WTC11 (cell line): ENCODE data around the gene CCDC92. TPM values are rescaled to one million over a fixed set of nuclear protein-coding genes. Genes with fewer than 3 reads are reported as not detected.

Experiments used
- ATAC-seq: fragments of 200-7000 bp; cut with Tn5 transposase; 2 replicates; pipeline ENCODE4 v1.10.0; 2021; ENCODE audit warnings: mild to moderate bottlenecking, moderate library complexity
- CTCF ChIA-PET: fragments of 300-600 bp; sonication (Branson Sonifier 250); formaldehyde crosslinking; loops from one replicate; lab custom pipeline; 2021; ENCODE audit warnings: antibody characterized with exemption; lab: Charles Lee
- POLR2A ChIA-PET: fragments of 350-600 bp; sonication (Branson Sonifier 250); formaldehyde crosslinking; loops from one replicate; lab custom pipeline; 2021; ENCODE audit warnings: antibody characterized with exemption; lab: Charles Lee
- DNase-seq: peaks from one replicate; pipeline ENCODE4 v3.0.0; 2021; ENCODE audit warnings: low spot score
- H3K27ac Mint-ChIP-seq: 2 replicates; pipeline ENCODE4 v1.8.0; 2021; ENCODE audit warnings: mixed read lengths
- H3K27me3 Mint-ChIP-seq: 2 replicates; pipeline ENCODE4 v1.8.0; 2021; ENCODE audit warnings: low read depth, mild to moderate bottlenecking, moderate library complexity, mixed read lengths
- H3K36me3 Mint-ChIP-seq: 2 replicates; pipeline ENCODE4 v1.8.0; 2021; ENCODE audit warnings: mixed read lengths
- H3K4me1 Mint-ChIP-seq: 2 replicates; pipeline ENCODE4 v1.8.0; 2022; ENCODE audit warnings: mixed read lengths
- H3K4me3 Mint-ChIP-seq: 2 replicates; pipeline ENCODE4 v1.8.0; 2021; ENCODE audit warnings: mild to moderate bottlenecking, moderate library complexity, mixed read lengths
- H3K9me3 Mint-ChIP-seq: 2 replicates; pipeline ENCODE4 v1.8.0; 2021; ENCODE audit warnings: mixed read lengths
- CBFB ChIP-seq: sonication (generic); formaldehyde crosslinking; IDR thresholded peaks from 2 replicates; pipeline ENCODE4 v1.8.1; 2022; ENCODE audit warnings: mild to moderate bottlenecking, low read depth, missing genetic modification reagents
- CDX4 ChIP-seq: fragments of 250-450 bp; sonication (Bioruptor Pico); IDR thresholded peaks from 2 replicates; pipeline ENCODE4 v1.9.0; 2021; ENCODE audit warnings: moderate library complexity, mild to moderate bottlenecking, inconsistent platforms, borderline replicate concordance
- CREB1 ChIP-seq: sonication (generic); formaldehyde crosslinking; IDR thresholded peaks from 2 replicates; pipeline ENCODE4 v1.8.0; 2023; ENCODE audit warnings: mild to moderate bottlenecking, missing genetic modification reagents
- ELF4 ChIP-seq: sonication (generic); formaldehyde crosslinking; IDR thresholded peaks from 2 replicates; pipeline ENCODE4 v1.8.1; 2022; ENCODE audit warnings: low read depth, mild to moderate bottlenecking, moderate library complexity, missing genetic modification reagents
- EMX1 ChIP-seq: fragments of 250-450 bp; sonication (Bioruptor Pico); IDR thresholded peaks from 2 replicates; pipeline ENCODE4 v1.8.0; 2021; ENCODE audit warnings: mild to moderate bottlenecking
- FOXJ3 ChIP-seq: sonication (generic); formaldehyde crosslinking; IDR thresholded peaks from 2 replicates; pipeline ENCODE4 v1.9.0; 2021; ENCODE audit warnings: missing genetic modification reagents, mild to moderate bottlenecking, borderline replicate concordance
- FOXK1 ChIP-seq: sonication (generic); formaldehyde crosslinking; IDR thresholded peaks from 2 replicates; pipeline ENCODE4 v1.8.0; 2022; ENCODE audit warnings: mild to moderate bottlenecking, moderate library complexity, missing genetic modification reagents
- FOXP1 ChIP-seq: sonication (generic); formaldehyde crosslinking; IDR thresholded peaks from 2 replicates; pipeline ENCODE4 v1.8.0; 2022; ENCODE audit warnings: missing genetic modification reagents, mild to moderate bottlenecking, moderate library complexity, borderline replicate concordance
- HMGA2 ChIP-seq: fragments of 250-450 bp; sonication (Bioruptor Pico); IDR thresholded peaks from 2 replicates; pipeline ENCODE4 v1.4.0; 2021; ENCODE audit warnings: mild to moderate bottlenecking, moderate library complexity
- IRF2 ChIP-seq: sonication (generic); formaldehyde crosslinking; IDR thresholded peaks from 2 replicates; pipeline ENCODE4 v1.8.0; 2022; ENCODE audit warnings: low read depth, missing genetic modification reagents, borderline replicate concordance
- JUN ChIP-seq: sonication (generic); formaldehyde crosslinking; IDR thresholded peaks from 2 replicates; pipeline ENCODE4 v1.8.0; 2023; ENCODE audit warnings: mild to moderate bottlenecking, missing genetic modification reagents
- KAT7 ChIP-seq: sonication (generic); formaldehyde crosslinking; IDR thresholded peaks from 2 replicates; pipeline ENCODE4 v1.8.1; 2023; ENCODE audit warnings: missing genetic modification reagents, mild to moderate bottlenecking, borderline replicate concordance
- MXD4 ChIP-seq: fragments of 250-450 bp; sonication (Bioruptor Pico); IDR thresholded peaks from 2 replicates; pipeline ENCODE4 v1.8.0; 2021; ENCODE audit warnings: mild to moderate bottlenecking, moderate library complexity, borderline replicate concordance
- NR2C2 ChIP-seq: sonication (generic); formaldehyde crosslinking; IDR thresholded peaks from 2 replicates; pipeline ENCODE4 v1.8.0; 2022; ENCODE audit warnings: mild to moderate bottlenecking, missing genetic modification reagents
- TEAD1 ChIP-seq: sonication (generic); formaldehyde crosslinking; IDR thresholded peaks from 2 replicates; pipeline ENCODE4 v1.8.0; 2022; ENCODE audit warnings: mild to moderate bottlenecking, missing genetic modification reagents
- TEAD4 ChIP-seq: sonication (generic); formaldehyde crosslinking; IDR thresholded peaks from 2 replicates; pipeline ENCODE4 v1.8.0; 2022; ENCODE audit warnings: mild to moderate bottlenecking, missing genetic modification reagents
- TP53 ChIP-seq: sonication (generic); formaldehyde crosslinking; IDR thresholded peaks from 2 replicates; pipeline ENCODE4 v1.8.1; 2023; ENCODE audit warnings: mild to moderate bottlenecking, missing genetic modification reagents
- ZNF121 ChIP-seq: sonication (generic); formaldehyde crosslinking; IDR thresholded peaks from 2 replicates; pipeline ENCODE4 v1.8.0; 2023; ENCODE audit warnings: missing genetic modification reagents
- ZNF138 ChIP-seq: sonication (generic); formaldehyde crosslinking; conservative IDR thresholded peaks from 2 replicates; pipeline ENCODE4 v1.8.1; 2022; ENCODE audit warnings: mild to moderate bottlenecking, moderate library complexity, missing genetic modification reagents
- ZNF219 ChIP-seq: sonication (generic); formaldehyde crosslinking; IDR thresholded peaks from 2 replicates; pipeline ENCODE4 v1.8.0; 2023; ENCODE audit warnings: missing genetic modification reagents, mild to moderate bottlenecking, borderline replicate concordance
- ZNF263 ChIP-seq: sonication (generic); formaldehyde crosslinking; IDR thresholded peaks from 2 replicates; pipeline ENCODE4 v1.8.1; 2022; ENCODE audit warnings: low read depth, mild to moderate bottlenecking, moderate library complexity, missing genetic modification reagents
- ZNF416 ChIP-seq: fragments of 250-450 bp; sonication (Bioruptor Pico); IDR thresholded peaks from 2 replicates; pipeline ENCODE4 v1.9.0; 2021; ENCODE audit warnings: mild to moderate bottlenecking, inconsistent platforms
- ZSCAN18 ChIP-seq: fragments of 250-450 bp; sonication (Bioruptor Pico); IDR thresholded peaks from 2 replicates; pipeline ENCODE4 v2.1.2; 2022; ENCODE audit warnings: mild to moderate bottlenecking, moderate library complexity
- total RNA-seq: library from RNA; stranded (reverse); gene quantifications from 3 replicates; pipeline ENCODE4 v1.2.3, GENCODE V29; 2021
- TF ChIP-seq, protein P1 (sequence below): sonication (generic); formaldehyde crosslinking; conservative IDR thresholded peaks from 2 replicates; pipeline ENCODE4 v1.8.1; 2022; ENCODE audit warnings: mild to moderate bottlenecking, missing genetic modification reagents
- TF ChIP-seq, protein P2 (sequence below): fragments of 250-450 bp; sonication (Bioruptor Pico); conservative IDR thresholded peaks from 2 replicates; pipeline ENCODE4 v1.9.0; 2021; ENCODE audit warnings: mild to moderate bottlenecking
- TF ChIP-seq, protein P3 (sequence below): fragments of 250-450 bp; sonication (Bioruptor Pico); IDR thresholded peaks from 2 replicates; pipeline ENCODE4 v1.9.0; 2021; ENCODE audit warnings: mild to moderate bottlenecking
- TF ChIP-seq, protein P4 (sequence below): sonication (generic); formaldehyde crosslinking; IDR thresholded peaks from 2 replicates; pipeline ENCODE4 v1.8.1; 2022; ENCODE audit warnings: mild to moderate bottlenecking, moderate library complexity, missing genetic modification reagents

CCDC92 gene
- total RNA-seq, 1 experiment from 2014 or later = 2.7 TPM

DNA sequence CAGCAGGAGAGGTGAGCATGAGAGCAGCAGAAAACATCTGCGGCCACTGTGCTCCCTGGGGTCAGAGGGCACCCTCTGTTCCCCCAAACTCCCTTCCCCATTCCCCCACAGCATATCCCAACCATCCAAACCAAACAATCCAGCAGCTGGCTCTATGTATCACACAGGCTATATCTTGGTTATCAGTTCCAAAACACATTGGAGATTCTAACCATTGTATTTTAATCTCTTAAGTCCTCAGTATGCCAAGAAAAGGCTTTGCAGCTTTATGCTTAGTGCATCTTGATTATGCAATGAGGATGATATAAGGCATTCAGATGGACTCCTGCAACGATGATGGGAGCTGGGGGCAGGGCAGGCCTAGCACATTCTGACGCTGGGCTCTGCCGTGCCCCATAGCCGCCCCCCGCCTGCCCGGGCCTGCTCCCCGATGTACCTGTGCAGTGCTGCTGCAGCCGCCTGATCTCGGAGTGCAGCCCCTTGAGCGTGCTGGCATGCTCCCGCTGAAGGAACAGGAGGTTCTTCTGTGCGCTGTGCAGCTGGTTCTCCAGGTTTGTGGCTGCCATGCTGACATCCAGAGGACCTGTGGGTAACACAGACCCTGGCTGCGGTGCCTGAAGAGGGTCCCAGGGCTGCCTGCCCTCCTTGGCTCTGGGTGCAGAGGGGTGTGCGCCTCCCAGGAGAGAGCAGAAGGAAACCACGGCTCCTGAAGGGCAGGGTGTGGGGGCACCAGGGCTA lies 29.6 kb downstream of the CCDC92 start:
- H3K9me3 Mint-ChIP-seq = peaks cover 6% of the 10 kb centered on the region; the same call in 1 of the 2 replicates
- H3K4me3 Mint-ChIP-seq = no peak overlapping the region
- peaks cover 3% of the 10 kb centered on the region; the same call in 1 of the 2 replicates for H3K36me3 Mint-ChIP-seq
- POLR2A ChIA-PET = no interaction called here
- TF ChIP-seq TEAD1 (CRISPR knock-in tag) (no peak), CBFB (CRISPR knock-in tag) (no peak), CREB1 (no peak), FOXK1 (CRISPR knock-in tag) (no peak), CDX4 (CRISPR knock-in tag) (no peak), TEAD4 (CRISPR knock-in tag) (no peak), ZSCAN18 (CRISPR knock-in tag) (no peak), ELF4 (CRISPR knock-in tag) (no peak), KAT7 (CRISPR knock-in tag) (no peak), TP53 (no peak), FOXJ3 (CRISPR knock-in tag) (no peak), MXD4 (CRISPR knock-in tag) (no peak), ZNF416 (CRISPR knock-in tag) (no peak)
- TF ChIP-seq, protein P1, sequence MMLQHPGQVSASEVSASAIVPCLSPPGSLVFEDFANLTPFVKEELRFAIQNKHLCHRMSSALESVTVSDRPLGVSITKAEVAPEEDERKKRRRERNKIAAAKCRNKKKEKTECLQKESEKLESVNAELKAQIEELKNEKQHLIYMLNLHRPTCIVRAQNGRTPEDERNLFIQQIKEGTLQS (CRISPR knock-in tag) = no peak
- TF ChIP-seq, protein P2, sequence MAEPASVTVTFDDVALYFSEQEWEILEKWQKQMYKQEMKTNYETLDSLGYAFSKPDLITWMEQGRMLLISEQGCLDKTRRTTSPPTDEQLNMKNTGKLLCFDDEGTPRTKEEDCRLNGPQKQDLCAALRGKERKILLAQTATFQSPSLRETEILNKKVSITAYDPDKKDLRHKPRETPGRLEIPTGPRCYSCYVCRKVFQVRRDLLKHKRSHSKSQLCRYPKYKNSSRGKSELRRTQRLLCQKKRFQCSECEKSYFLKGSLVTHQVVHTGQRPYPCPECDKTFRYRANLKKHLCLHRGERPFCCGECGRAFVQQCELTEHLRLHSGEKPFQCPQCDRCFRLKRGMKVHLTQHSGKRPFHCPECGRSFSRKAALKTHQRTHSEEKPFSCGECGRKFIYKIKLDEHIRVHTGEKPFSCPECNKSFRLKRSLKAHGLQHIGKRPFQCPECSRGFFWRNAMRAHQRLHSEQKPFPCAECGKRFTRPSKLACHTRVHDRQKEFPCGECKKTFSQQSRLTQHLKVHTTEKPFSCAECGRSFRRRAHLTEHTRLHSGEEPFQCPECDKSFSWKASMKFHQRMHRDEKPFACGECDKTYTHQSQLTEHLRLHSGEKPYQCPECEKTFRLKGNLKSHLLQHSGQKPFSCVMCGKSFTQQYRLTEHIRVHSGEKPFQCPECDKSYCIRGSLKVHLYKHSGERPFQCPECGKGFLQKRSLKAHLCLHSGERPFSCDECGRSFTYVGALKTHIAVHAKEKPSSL (CRISPR knock-in tag) = no peak
- TF ChIP-seq, protein P3, sequence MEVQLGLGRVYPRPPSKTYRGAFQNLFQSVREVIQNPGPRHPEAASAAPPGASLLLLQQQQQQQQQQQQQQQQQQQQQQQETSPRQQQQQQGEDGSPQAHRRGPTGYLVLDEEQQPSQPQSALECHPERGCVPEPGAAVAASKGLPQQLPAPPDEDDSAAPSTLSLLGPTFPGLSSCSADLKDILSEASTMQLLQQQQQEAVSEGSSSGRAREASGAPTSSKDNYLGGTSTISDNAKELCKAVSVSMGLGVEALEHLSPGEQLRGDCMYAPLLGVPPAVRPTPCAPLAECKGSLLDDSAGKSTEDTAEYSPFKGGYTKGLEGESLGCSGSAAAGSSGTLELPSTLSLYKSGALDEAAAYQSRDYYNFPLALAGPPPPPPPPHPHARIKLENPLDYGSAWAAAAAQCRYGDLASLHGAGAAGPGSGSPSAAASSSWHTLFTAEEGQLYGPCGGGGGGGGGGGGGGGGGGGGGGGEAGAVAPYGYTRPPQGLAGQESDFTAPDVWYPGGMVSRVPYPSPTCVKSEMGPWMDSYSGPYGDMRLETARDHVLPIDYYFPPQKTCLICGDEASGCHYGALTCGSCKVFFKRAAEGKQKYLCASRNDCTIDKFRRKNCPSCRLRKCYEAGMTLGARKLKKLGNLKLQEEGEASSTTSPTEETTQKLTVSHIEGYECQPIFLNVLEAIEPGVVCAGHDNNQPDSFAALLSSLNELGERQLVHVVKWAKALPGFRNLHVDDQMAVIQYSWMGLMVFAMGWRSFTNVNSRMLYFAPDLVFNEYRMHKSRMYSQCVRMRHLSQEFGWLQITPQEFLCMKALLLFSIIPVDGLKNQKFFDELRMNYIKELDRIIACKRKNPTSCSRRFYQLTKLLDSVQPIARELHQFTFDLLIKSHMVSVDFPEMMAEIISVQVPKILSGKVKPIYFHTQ (CRISPR knock-in tag) = no peak
- TF ChIP-seq, all 79 proteins: peak for 0
- Mint-ChIP-seq H3K27ac (no peak overlapping the region), H3K4me1 (no peaks in the 10 kb centered on the region), H3K27me3 (peaks cover 12% of the 10 kb centered on the region)
- DNase-seq (no peak), ATAC-seq (no peak)
- CTCF ChIA-PET = interaction anchor here (1.2 kb wide), 1 partner anchor 101 kb away, joined by 3 read pairs; no protein-coding TSS in a partner anchor

DNA sequence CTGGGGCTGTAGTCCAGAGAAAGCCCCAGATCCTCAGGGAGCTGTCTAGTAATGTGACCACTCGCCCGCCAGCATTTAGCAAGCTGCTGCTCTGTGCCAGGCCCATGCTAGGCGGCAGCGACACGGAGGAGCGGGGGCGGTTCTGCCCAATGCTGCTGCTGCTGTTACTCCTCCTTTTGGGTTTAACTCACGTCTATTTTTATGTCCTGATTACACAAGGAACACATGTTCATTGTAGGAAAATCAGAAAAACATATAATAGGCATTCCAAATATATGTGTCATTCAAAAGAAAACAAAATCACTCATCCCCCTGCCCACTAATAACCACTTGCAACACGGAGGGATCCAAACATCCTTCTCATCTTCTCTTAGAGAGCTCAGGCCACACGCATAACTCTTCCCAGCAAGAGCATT lies 30.4 kb downstream of the CCDC92 start:
- POLR2A ChIA-PET = no interaction called here
- CTCF ChIA-PET = interaction anchor here (1.0 to 1.2 kb wide), 2 partner anchors 10 to 100 kb away, joined by 3 to 4 read pairs; no protein-coding TSS in a partner anchor
- no peaks in the 10 kb centered on the region for H3K4me1 Mint-ChIP-seq
- peaks cover 3% of the 10 kb centered on the region; the same call in 1 of the 2 replicates for H3K36me3 Mint-ChIP-seq
- no peak overlapping the region for H3K27ac Mint-ChIP-seq
- ATAC-seq (no peak), DNase-seq (no peak)
- H3K4me3 Mint-ChIP-seq = no peak overlapping the region
- H3K27me3 Mint-ChIP-seq = peaks cover 12% of the 10 kb centered on the region
- peaks cover 6% of the 10 kb centered on the region; the same call in 1 of the 2 replicates for H3K9me3 Mint-ChIP-seq
- TF ChIP-seq EMX1 (CRISPR knock-in tag) (no peak), ELF4 (CRISPR knock-in tag) (no peak), ZNF219 (CRISPR knock-in tag) (no peak), ZNF263 (CRISPR knock-in tag) (no peak), ZNF138 (CRISPR knock-in tag) (no peak), FOXP1 (CRISPR knock-in tag) (no peak), CDX4 (CRISPR knock-in tag) (no peak), IRF2 (CRISPR knock-in tag) (no peak), NR2C2 (CRISPR knock-in tag) (no peak), HMGA2 (no peak), JUN (CRISPR knock-in tag) (no peak), ZNF121 (CRISPR knock-in tag) (no peak)
- TF ChIP-seq, protein P4, sequence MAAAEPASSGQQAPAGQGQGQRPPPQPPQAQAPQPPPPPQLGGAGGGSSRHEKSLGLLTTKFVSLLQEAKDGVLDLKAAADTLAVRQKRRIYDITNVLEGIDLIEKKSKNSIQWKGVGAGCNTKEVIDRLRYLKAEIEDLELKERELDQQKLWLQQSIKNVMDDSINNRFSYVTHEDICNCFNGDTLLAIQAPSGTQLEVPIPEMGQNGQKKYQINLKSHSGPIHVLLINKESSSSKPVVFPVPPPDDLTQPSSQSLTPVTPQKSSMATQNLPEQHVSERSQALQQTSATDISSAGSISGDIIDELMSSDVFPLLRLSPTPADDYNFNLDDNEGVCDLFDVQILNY (CRISPR knock-in tag) = no peak
